CD4-positive, alpha-beta memory T cell (primary cell): Measurements from ENCODE around the gene ZHX3. TPM values are rescaled to one million over a fixed set of nuclear protein-coding genes. Genes with fewer than 3 reads are reported as not detected.

Source experiments
- CTCF ChIA-PET: fragments of 350-600 bp; sonication (Branson Sonifier 250); formaldehyde crosslinking; loops from one replicate; lab custom pipeline; 2021; ENCODE audit warnings: inconsistent platforms; ENCODE audit not compliant: partially characterized antibody; lab: Charles Lee
- POLR2A ChIA-PET: fragments of 350-600 bp; sonication (Branson Sonifier 250); formaldehyde crosslinking; loops from one replicate; lab custom pipeline; 2021; ENCODE audit not compliant: partially characterized antibody; lab: Charles Lee
- DNase-seq, 5 donors: peaks; one replicate each; pipeline versions ENCODE4 v3.0.0 to v3.0.0-alpha.2; 2020 to 2022; ENCODE audit warnings: mixed read lengths in 1 of 5
- H3K27ac ChIP-seq: one replicate; pipeline ENCODE4 v1.7.0; 2013; ENCODE audit warnings: low read depth, low read length
- H3K27me3 ChIP-seq: 2 replicates; pipeline ENCODE4 v1.7.0; 2013; ENCODE audit warnings: mild to moderate bottlenecking, low read length, moderate library complexity; ENCODE audit not compliant: insufficient read depth
- H3K36me3 ChIP-seq: 2 replicates; pipeline ENCODE4 v1.7.0; 2013; ENCODE audit warnings: mild to moderate bottlenecking, low read length, moderate library complexity; ENCODE audit not compliant: insufficient read depth
- H3K4me1 ChIP-seq: 2 replicates; pipeline ENCODE4 v1.7.0; 2013; ENCODE audit warnings: mild to moderate bottlenecking, low read length, moderate library complexity; ENCODE audit not compliant: insufficient read depth
- H3K4me3 ChIP-seq, 2 donors: one replicate each; pipeline ENCODE4 v1.7.0; 2013; ENCODE audit warnings: low read length in 2 of 2, mild to moderate bottlenecking in 1 of 2
- H3K9me3 ChIP-seq, 2 donors: one replicate each; pipeline ENCODE4 v1.7.0; 2013; ENCODE audit warnings: low read length in 2 of 2, control low read depth in 1 of 2; ENCODE audit not compliant: control insufficient read depth in 1 of 2
- H3K27ac Mint-ChIP-seq, 7 donors: one replicate each; pipeline ENCODE4 v1.8.0; 2020 to 2021; ENCODE audit warnings: mixed read lengths in 7 of 7, mild to moderate bottlenecking in 6 of 7, inconsistent platforms in 3 of 7, moderate library complexity in 3 of 7
- H3K27me3 Mint-ChIP-seq, 2 donors: one replicate each; pipeline ENCODE4 v1.8.0; 2020 to 2021; ENCODE audit warnings: mixed read lengths in 2 of 2
- H3K36me3 Mint-ChIP-seq, 2 donors: one replicate each; pipeline ENCODE4 v1.8.0; 2020 to 2021; ENCODE audit warnings: mixed read lengths in 2 of 2, inconsistent platforms in 1 of 2, mild to moderate bottlenecking in 1 of 2
- H3K4me1 Mint-ChIP-seq, 4 donors: one replicate each; pipeline ENCODE4 v1.8.0; 2020 to 2021; ENCODE audit warnings: mixed read lengths in 4 of 4, mild to moderate bottlenecking in 1 of 4
- H3K4me3 Mint-ChIP-seq, 8 donors: one replicate each; pipeline ENCODE4 v1.8.0; 2020 to 2021; ENCODE audit warnings: mixed read lengths in 8 of 8, mild to moderate bottlenecking in 7 of 8, moderate library complexity in 6 of 8, inconsistent platforms in 3 of 8
- H3K9me3 Mint-ChIP-seq, 8 donors: one replicate each; pipeline ENCODE4 v1.8.0; 2020 to 2021; ENCODE audit warnings: mixed read lengths in 8 of 8, mild to moderate bottlenecking in 5 of 8, inconsistent platforms in 3 of 8, moderate library complexity in 1 of 8
- intact Hi-C: fragments of 100-400 bp; cut with micrococcal nuclease; formaldehyde crosslinking; loops from one replicate; pipeline ENCODE4 v1.15.1; 2023
- polyA plus RNA-seq, 2 donors: library from polyadenylated mRNA; unstranded; fragments of 300-500 nt; fragmentation: Illumina TruSeq; gene quantifications; one replicate each; pipeline ENCODE4 v1.2.3, GENCODE V29; 2021
- total RNA-seq, 2 experiments: library from RNA; stranded (reverse); gene quantifications; one replicate each; pipeline ENCODE4 v1.2.3, GENCODE V29; 2021

ZHX3 gene
- total and polyA plus RNA-seq, 4 experiments from 2014 or later: 2.4 to 6.3 (median 5.5) TPM

GRCh38 chr20:41150664-41151063 is 166.9 kb downstream of the ZHX3 start:
- intact Hi-C loops: no loop called here
- peaks cover 84 to 100% (median 91%) of the 10 kb centered on the region in 4 donors for H3K4me1 Mint-ChIP-seq

GRCh38 chr20:41148942-41149341 is 168.6 kb downstream of the ZHX3 start:
- Histone ChIP-seq H3K36me3 (no peaks in the 10 kb centered on the region), H3K27me3 (no peaks in the 10 kb centered on the region), H3K4me3 (no peak overlapping the region), H3K9me3 (no peaks in the 10 kb centered on the region), H3K27ac (peak overlapping the region; percentile 46), H3K4me1 (peaks cover 100% of the 10 kb centered on the region)
- Mint-ChIP-seq H3K27ac (peak overlapping the region; percentile 85 to 98 (median 96)), H3K4me3 (peak overlapping the region in 7 of 8 donors; percentile 32 to 97 (median 63)), H3K9me3 (no peaks in the 10 kb centered on the region), H3K4me1 (peaks cover 84 to 100% (median 93%) of the 10 kb centered on the region in 4 donors), H3K27me3 (no peaks in the 10 kb centered on the region), H3K36me3 (peaks cover 24 to 32% of the 10 kb centered on the region in 2 donors)
- CTCF ChIA-PET: interaction anchor here (0.9 to 5.2 kb wide), 4 partner anchors 10 to 181 kb away, joined by 3 to 70 read pairs (median 8); partner anchors contain the start of gene PLCG1
- intact Hi-C loops: no loop called here
- POLR2A ChIA-PET: interaction anchor here (0.7 to 16.6 kb wide), 3 partner anchors 5 to 9 kb away, joined by 3 to 753 read pairs (median 753); partner anchors contain the start of gene PLCG1
- DNase-seq: no peak

More at GRCh38 chr20:41150664-41151063, 166.9 kb downstream of the ZHX3 start:
- Histone ChIP-seq H3K9me3 (no peaks in the 10 kb centered on the region), H3K36me3 (no peaks in the 10 kb centered on the region), H3K27me3 (no peaks in the 10 kb centered on the region), H3K4me1 (peaks cover 100% of the 10 kb centered on the region), H3K27ac (peak overlapping the region; percentile 46), H3K4me3 (peak overlapping the region in 1 of 2 donors; percentile 15)
- ChIA-PET CTCF (interaction anchor here (1.4 to 5.2 kb wide), 6 partner anchors 8 to 82 kb away, joined by 4 to 70 read pairs (median 6); partner anchors contain the start of gene PLCG1), POLR2A (interaction anchor here (16.6 kb wide), 1 partner anchor 10 kb away, joined by 753 read pairs; the partner anchor contains the start of gene PLCG1)
- Mint-ChIP-seq H3K36me3 (peaks cover 15 to 25% of the 10 kb centered on the region in 2 donors), H3K27ac (peak overlapping the region; percentile 94 to 98 (median 96)), H3K9me3 (no peaks in the 10 kb centered on the region), H3K27me3 (no peaks in the 10 kb centered on the region), H3K4me3 (peak overlapping the region; percentile 5 to 91 (median 82))
- peak in 3 of 5 donors; percentile 33 to 85 (median 55) for DNase-seq

GRCh38 chr20:41147767-41148191 is 169.8 kb downstream of the ZHX3 start:
- Histone ChIP-seq H3K9me3 (no peaks in the 10 kb centered on the region), H3K27me3 (no peaks in the 10 kb centered on the region), H3K36me3 (no peaks in the 10 kb centered on the region), H3K4me3 (no peak overlapping the region), H3K4me1 (peaks cover 100% of the 10 kb centered on the region), H3K27ac (peak overlapping the region; percentile 46)
- Mint-ChIP-seq H3K4me3 (peak overlapping the region in 7 of 8 donors; percentile 32 to 97 (median 63)), H3K27me3 (no peaks in the 10 kb centered on the region), H3K36me3 (peaks cover 24 to 34% of the 10 kb centered on the region in 2 donors), H3K9me3 (no peaks in the 10 kb centered on the region), H3K27ac (peak overlapping the region; percentile 79 to 98 (median 89)), H3K4me1 (peaks cover 90 to 100% (median 96%) of the 10 kb centered on the region in 4 donors)
- CTCF ChIA-PET: interaction anchor here (1.0 to 5.0 kb wide), 6 partner anchors 8 to 192 kb away, joined by 3 to 49 read pairs (median 7); no protein-coding TSS in a partner anchor
- DNase-seq: peak in 1 of 5 donors; percentile 16
- intact Hi-C loops: no loop called here
- POLR2A ChIA-PET: interaction anchor here (1.6 to 16.6 kb wide), 3 partner anchors 6 to 109 kb away, joined by 3 to 753 read pairs (median 753); partner anchors contain the start of gene PLCG1

GRCh38 chr20:41145821-41146620 is 171.5 kb downstream of the ZHX3 start:
- Histone ChIP-seq H3K36me3 (no peaks in the 10 kb centered on the region), H3K9me3 (no peaks in the 10 kb centered on the region), H3K4me3 (no peak overlapping the region), H3K27me3 (no peaks in the 10 kb centered on the region), H3K4me1 (peaks cover 100% of the 10 kb centered on the region), H3K27ac (peak overlapping the region; percentile 46)
- H3K4me3 Mint-ChIP-seq: peak overlapping the region in 7 of 8 donors; percentile 61 to 99 (median 96)
- ChIA-PET CTCF (interaction anchor here (1.4 to 5.0 kb wide), 5 partner anchors 10 to 27 kb away, joined by 6 to 49 read pairs (median 11); no protein-coding TSS in a partner anchor), POLR2A (interaction anchor here (0.6 to 16.6 kb wide), 4 partner anchors 5 to 111 kb away, joined by 3 to 753 read pairs (median 380); partner anchors contain the start of gene PLCG1)
- no peaks in the 10 kb centered on the region for H3K27me3 Mint-ChIP-seq
- DNase-seq: peak in 1 of 5 donors; percentile 28
- intact Hi-C loops: loop anchor here (1.0 kb wide), 1 partner anchor 8 kb away; no protein-coding TSS in a partner anchor
- H3K4me1 Mint-ChIP-seq: peaks cover 90 to 100% (median 97%) of the 10 kb centered on the region in 4 donors
- H3K27ac Mint-ChIP-seq: peak overlapping the region; percentile 88 to 98 (median 94)
- H3K36me3 Mint-ChIP-seq: peaks cover 24 to 30% of the 10 kb centered on the region in 2 donors
- H3K9me3 Mint-ChIP-seq: no peaks in the 10 kb centered on the region

- Histone ChIP-seq H3K27me3 (no peaks in the 10 kb centered on the region), H3K36me3 (no peaks in the 10 kb centered on the region), H3K27ac (peak overlapping the region; percentile 32), H3K4me3 (peak overlapping the region in 1 of 2 donors; percentile 5), H3K9me3 (no peaks in the 10 kb centered on the region), H3K4me1 (peaks cover 100% of the 10 kb centered on the region)
- ChIA-PET POLR2A (interaction anchor here (0.6 to 16.6 kb wide), 3 partner anchors 5 to 106 kb away, joined by 6 to 753 read pairs (median 753); partner anchors contain the start of gene PLCG1), CTCF (interaction anchor here (2.9 to 5.0 kb wide), 3 partner anchors 10 to 27 kb away, joined by 11 to 49 read pairs (median 21); no protein-coding TSS in a partner anchor)
- H3K27me3 Mint-ChIP-seq: no peaks in the 10 kb centered on the region
- intact Hi-C loops: no loop called here
- H3K9me3 Mint-ChIP-seq: no peaks in the 10 kb centered on the region
- H3K4me1 Mint-ChIP-seq: peaks cover 89 to 100% (median 97%) of the 10 kb centered on the region in 4 donors
- DNase-seq: peak in 1 of 5 donors; percentile 14
- peak overlapping the region; percentile 88 to 98 (median 93) for H3K27ac Mint-ChIP-seq
- H3K36me3 Mint-ChIP-seq: peaks cover 24 to 26% of the 10 kb centered on the region in 2 donors
- H3K4me3 Mint-ChIP-seq: peak overlapping the region in 7 of 8 donors; percentile 60 to 99 (median 96)
These were observed 172.2 kb downstream of the ZHX3 start for GRCh38 chr20:41145317-41145716.

GRCh38 chr20:41143354-41143753 is 174.2 kb downstream of the ZHX3 start:
- Mint-ChIP-seq H3K27me3 (no peaks in the 10 kb centered on the region), H3K4me3 (peak overlapping the region; percentile 93 to 99 (median 96)), H3K4me1 (peaks cover 83 to 100% (median 92%) of the 10 kb centered on the region in 4 donors), H3K9me3 (no peaks in the 10 kb centered on the region), H3K36me3 (peaks cover 17 to 30% of the 10 kb centered on the region in 2 donors), H3K27ac (peak overlapping the region; percentile 88 to 98 (median 93))
- Histone ChIP-seq H3K27ac (peak overlapping the region; percentile 84), H3K27me3 (no peaks in the 10 kb centered on the region), H3K36me3 (no peaks in the 10 kb centered on the region), H3K9me3 (no peaks in the 10 kb centered on the region), H3K4me3 (peak overlapping the region in 1 of 2 donors; percentile 82), H3K4me1 (peaks cover 93% of the 10 kb centered on the region)
- peak in 1 of 5 donors; percentile 9 for DNase-seq
- POLR2A ChIA-PET: interaction anchor here (1.4 to 16.2 kb wide), 4 partner anchors 9 to 29 kb away, joined by 4 to 753 read pairs (median 5); no protein-coding TSS in a partner anchor
- CTCF ChIA-PET: interaction anchor here (0.9 to 5.0 kb wide), 6 partner anchors 8 to 103 kb away, joined by 3 to 49 read pairs (median 10); no protein-coding TSS in a partner anchor
- intact Hi-C loops: loop anchor here (1.0 kb wide), 1 partner anchor 14 kb away; no protein-coding TSS in a partner anchor
